ENCODE measurements around the gene TFF2.

DNA sequence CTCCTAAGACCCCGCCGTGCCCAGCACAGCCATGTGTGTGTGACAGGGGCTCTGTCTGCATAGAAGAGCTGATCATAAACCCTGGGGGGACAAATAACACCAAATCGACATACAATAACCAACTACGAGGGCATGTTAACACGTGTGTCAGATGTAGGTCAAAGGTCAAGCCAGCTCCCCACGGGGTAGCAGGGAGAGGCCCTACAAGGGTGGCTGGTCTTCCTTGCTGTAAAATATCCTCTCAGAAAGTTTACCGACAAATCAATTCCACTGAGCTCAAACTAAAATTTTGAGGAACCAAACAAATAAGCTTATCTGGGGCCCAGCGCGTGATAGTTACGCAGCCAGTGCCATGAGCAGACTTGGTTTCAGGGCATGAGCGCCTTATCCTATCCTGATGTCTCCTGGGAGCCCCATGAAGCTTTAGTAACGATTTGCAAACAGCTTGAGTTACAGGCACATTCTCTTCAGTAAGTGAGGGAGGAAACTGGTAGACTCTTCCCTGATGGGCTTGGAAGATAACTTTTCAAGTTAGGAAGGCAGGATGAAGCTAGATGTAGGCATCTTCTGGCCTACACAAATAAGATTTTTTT is 47.7 kb upstream of the TFF2 start:
- TF ChIP-seq, protein P1, sequence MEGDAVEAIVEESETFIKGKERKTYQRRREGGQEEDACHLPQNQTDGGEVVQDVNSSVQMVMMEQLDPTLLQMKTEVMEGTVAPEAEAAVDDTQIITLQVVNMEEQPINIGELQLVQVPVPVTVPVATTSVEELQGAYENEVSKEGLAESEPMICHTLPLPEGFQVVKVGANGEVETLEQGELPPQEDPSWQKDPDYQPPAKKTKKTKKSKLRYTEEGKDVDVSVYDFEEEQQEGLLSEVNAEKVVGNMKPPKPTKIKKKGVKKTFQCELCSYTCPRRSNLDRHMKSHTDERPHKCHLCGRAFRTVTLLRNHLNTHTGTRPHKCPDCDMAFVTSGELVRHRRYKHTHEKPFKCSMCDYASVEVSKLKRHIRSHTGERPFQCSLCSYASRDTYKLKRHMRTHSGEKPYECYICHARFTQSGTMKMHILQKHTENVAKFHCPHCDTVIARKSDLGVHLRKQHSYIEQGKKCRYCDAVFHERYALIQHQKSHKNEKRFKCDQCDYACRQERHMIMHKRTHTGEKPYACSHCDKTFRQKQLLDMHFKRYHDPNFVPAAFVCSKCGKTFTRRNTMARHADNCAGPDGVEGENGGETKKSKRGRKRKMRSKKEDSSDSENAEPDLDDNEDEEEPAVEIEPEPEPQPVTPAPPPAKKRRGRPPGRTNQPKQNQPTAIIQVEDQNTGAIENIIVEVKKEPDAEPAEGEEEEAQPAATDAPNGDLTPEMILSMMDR (conservative IDR thresholded peaks at IDR 0.05; ENCODE audit: low read depth, low read length): no peak
- TF ChIP-seq MXI1 (IDR thresholded peaks at IDR 0.05; ENCODE audit: borderline replicate concordance, low read depth, low read length) (no peak), FOS (IDR thresholded peaks at IDR 0.05; ENCODE audit: low read depth, low read length) (no peak), POLR2A (IDR thresholded peaks at IDR 0.05; ENCODE audit: low read depth, low read length) (no peak), NFE2L2 (IDR thresholded peaks at IDR 0.05; ENCODE audit: low read depth, low read length) (no peak), CHD1 (IDR thresholded peaks at IDR 0.05; ENCODE audit: low read depth, low read length) (no peak), CEBPB (IDR thresholded peaks at IDR 0.05; ENCODE audit: low read depth, low read length) (no peak), MAFK (IDR thresholded peaks at IDR 0.05; ENCODE audit: low read depth, low read length) (no peak), BHLHE40 (IDR thresholded peaks at IDR 0.05; ENCODE audit: low read depth, low read length) (no peak), MAZ (IDR thresholded peaks at IDR 0.05; ENCODE audit: borderline replicate concordance, low read depth, low read length) (no peak), SMC3 (IDR thresholded peaks at IDR 0.05; ENCODE audit: low read depth, low read length) (no peak), RAD21 (IDR thresholded peaks at IDR 0.05; ENCODE audit: low read length) (no peak)
- TF ChIP-seq, protein P2, sequence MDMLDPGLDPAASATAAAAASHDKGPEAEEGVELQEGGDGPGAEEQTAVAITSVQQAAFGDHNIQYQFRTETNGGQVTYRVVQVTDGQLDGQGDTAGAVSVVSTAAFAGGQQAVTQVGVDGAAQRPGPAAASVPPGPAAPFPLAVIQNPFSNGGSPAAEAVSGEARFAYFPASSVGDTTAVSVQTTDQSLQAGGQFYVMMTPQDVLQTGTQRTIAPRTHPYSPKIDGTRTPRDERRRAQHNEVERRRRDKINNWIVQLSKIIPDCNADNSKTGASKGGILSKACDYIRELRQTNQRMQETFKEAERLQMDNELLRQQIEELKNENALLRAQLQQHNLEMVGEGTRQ (IDR thresholded peaks at IDR 0.05; ENCODE audit: low read depth, low read length): no peak
- TF ChIP-seq, protein P3, sequence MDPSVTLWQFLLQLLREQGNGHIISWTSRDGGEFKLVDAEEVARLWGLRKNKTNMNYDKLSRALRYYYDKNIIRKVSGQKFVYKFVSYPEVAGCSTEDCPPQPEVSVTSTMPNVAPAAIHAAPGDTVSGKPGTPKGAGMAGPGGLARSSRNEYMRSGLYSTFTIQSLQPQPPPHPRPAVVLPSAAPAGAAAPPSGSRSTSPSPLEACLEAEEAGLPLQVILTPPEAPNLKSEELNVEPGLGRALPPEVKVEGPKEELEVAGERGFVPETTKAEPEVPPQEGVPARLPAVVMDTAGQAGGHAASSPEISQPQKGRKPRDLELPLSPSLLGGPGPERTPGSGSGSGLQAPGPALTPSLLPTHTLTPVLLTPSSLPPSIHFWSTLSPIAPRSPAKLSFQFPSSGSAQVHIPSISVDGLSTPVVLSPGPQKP (IDR thresholded peaks at IDR 0.05; ENCODE audit: borderline replicate concordance, low read depth, low read length): no peak
